PC-9 (cell line): ENCODE measurements around the gene CCDC146.

Experiments used
- CTCF ChIP-seq: fragments of 200-600 bp; sonication (generic); conservative IDR thresholded peaks from 2 replicates; pipeline ENCODE4 v1.6.1; 2017; ENCODE audit warnings: mixed run types, antibody characterized with exemption, mild to moderate bottlenecking, moderate library complexity
- EZH2 ChIP-seq: fragments of 200-600 bp; sonication (generic); IDR thresholded peaks from 2 replicates; pipeline ENCODE4 v1.8.0; 2017; ENCODE audit warnings: antibody characterized with exemption, low read depth

GRCh38 chr7:77295549-77295948 is 173.1 kb downstream of the CCDC146 start:
- TF ChIP-seq CTCF = no peak
- TF ChIP-seq EZH2 = no peak
